ELR (cell line): Measurements from ENCODE around the gene IL37.
A peak's percentile ranks its signal among the peaks of the same experiment; 100 is the strongest.

Source experiments
- DNase-seq: peaks from one replicate; pipeline ENCODE4 v3.0.0-alpha.2; 2015; ENCODE audit warnings: low read depth

Gene IL37, protein sequence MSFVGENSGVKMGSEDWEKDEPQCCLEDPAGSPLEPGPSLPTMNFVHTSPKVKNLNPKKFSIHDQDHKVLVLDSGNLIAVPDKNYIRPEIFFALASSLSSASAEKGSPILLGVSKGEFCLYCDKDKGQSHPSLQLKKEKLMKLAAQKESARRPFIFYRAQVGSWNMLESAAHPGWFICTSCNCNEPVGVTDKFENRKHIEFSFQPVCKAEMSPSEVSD

DNA sequence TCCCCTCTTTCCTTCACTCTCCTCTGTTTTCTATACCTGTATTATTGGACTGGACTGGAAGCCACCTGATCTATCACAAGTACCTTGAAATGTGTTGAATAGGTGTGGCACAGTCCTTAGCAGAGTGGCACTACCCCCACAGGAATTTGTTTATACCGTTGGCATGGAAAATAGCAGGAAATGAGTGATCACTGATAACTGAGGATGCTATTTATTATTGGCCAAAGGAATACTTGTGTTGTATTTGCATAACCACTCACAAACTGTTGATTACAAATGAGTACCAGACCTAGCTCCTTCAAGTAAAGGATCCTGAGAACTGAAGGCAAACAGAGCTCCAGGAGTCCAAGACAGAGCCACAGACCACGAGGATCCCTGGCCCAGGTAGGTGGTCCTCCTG is at the start of gene IL37:
TSS of gene IL37 (plus strand) at position 301 of the 400 bp plus-strand sequence. CDS start 1,848 bp downstream, outside the sequence.
- no peak for DNase-seq

DNA sequence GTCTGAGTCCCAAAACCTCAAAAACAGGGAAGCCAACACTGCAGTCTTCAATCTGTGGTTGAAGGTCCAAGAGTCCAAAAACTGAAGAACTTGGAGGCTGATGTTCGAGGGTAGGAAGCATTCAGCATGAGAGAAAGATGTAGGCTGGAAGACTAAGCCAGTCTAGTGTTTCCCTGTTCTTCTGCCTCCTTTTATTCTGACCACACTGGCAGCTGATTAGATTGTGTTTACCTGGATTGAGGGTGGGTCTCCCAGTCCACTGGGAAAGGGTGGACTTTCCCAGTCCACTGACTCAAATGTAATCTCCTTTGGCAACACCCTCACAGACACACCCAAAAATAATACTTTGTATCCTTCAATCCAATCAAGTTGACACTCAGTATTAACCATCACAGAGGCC is 46.9 kb upstream of the IL37 start:
- no peak for DNase-seq

DNA sequence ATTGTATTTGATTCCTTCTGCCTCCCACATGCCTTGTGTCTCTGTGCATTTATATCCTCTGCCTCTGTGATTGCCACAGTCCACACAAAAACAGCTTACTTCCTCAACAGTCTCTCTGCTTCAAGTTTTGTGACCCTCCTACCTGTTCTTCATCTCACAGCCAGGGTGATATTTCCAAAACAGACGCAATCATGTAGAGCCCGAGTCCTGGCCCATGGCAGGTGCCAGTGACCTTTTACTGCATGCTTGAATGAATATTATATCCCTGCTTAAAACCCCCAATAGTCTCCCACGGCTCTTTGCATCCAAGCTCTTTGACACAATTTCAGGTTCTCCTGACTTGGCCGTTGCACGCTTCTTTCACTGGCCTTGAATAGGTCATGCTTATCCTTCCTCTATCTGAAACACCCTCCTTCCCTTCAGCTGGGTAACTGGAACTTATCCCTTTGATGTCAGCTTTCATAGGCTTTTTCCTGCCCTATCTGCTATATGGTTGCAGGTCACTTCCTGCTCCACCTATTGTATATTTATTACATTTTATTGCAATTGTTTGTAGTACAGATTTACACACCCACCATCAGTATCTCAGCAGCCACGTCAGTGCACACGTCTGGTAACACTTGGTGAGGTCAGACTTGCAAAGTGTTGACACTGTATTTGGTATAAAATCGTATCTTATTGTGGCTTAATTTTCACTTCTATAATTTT is 44.7 kb upstream of the IL37 start:
- DNase-seq = no peak

DNA sequence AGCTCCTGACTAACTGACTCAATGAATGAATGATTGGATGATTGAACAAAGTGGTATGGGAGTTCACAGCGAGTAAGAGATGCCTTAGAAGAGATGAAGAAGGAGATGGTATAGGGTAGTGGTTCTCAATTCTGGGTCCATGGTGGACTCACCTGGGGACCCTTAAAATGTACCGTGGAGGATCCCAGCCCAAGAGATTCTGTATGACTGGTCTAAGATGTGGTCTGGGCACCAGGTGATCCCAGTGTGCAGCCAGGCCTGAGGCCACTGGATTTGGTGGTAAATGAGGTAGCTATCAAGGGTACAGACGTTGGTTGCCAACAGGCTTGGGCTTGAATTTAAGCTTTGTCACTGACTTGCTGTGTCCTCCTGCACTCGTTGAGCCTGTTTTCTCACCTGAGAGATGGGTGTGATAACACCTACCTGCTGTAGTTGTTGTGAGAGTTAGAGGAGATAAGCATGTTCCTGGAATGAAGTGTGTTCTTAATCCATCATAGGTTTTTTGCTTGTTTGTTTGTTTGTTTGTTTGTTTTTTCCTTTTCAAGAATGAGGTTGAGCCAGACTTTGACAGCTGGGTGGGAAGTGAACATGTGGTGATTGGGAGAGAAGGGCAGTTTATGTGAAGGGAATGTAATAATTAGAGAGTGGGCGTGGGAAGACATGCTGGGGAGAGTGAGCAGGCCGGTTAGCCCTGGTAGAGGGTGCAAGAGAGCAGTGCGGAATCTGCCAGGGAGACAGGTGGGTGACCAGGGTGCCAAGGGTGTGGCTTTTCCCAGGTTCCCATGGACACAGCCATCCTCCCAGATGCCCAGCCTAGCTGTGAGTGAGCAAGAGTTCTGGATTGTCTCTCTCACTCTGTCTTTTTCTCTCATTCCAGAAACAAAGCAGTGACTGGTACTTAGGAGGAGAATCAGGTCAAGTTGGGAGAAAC is 43.0 kb upstream of the IL37 start:
- peak; percentile 40 for DNase-seq

DNA sequence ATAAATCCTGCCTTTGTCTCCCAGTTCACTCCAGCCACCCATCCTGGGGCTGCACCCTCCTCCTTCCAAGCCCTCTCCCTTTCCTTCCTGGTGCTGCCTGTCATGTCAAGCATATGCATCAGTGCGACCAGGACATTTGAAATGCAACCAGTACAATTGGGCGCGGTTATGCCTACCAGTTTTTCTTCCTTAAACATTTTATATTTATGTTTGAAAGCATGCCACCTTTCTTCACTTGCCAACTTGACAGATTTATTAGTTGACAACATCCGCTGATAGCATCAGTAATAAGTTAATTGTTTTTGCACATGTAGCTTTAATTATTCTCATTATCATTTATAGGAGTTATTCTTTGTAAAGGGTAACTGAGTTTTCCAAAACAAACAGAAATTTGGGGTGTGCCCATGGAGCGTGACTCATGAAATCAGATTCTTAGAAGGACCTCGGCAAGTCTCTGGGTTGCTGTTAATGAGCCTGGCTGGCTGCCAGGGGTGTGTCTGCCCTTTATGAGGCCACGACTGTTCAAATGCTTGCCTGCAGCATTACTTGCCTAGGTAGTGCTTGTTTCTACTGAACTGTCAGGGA is 41.6 kb upstream of the IL37 start:
- peak; percentile 78 for DNase-seq

DNA sequence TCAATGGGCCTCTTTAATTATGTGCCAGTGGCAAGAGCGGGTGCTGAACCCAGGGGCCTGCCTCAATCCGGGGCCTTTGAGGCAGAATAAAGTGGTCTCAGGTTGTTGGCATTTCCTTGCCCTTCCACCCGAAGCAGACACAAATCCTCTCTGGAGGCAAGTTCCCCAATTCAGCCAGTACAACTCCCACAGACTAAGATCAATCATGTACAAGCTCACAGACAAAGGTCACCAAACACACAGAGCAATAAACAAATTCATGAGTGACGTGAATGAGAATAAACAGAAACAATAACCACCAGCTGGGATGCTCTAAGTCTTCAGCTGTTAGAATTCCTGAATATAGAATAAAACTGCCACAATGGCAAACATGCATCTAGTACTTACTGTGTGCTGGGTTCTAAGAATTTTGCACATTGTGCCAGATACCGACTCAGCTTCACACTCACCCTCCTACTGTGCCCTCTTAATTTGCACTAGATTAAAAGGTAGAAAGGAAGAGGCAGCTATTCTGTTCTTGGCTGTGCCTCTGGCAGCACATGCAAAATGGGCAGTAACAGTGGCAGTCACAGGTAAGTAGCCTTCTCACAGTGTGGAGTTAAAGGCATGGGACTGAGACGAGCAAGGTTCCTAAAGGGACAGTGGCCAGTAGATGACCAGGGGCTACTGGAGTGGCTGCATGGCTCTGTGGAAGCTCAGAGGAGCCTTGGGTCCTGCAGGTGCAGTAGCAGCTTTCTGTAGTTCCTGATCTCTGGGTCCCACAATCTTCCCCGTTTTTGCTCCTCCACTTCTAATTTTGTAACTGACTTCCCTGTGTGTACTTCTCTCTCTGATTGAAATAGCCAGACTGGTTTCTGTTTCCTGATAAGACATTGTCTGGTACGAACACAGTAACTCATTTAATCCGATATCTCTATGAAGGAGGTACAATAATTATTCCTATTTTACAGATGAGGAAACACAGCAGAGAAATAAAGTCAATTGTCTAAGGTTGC is 39.8 kb upstream of the IL37 start:
- no peak for DNase-seq

DNA sequence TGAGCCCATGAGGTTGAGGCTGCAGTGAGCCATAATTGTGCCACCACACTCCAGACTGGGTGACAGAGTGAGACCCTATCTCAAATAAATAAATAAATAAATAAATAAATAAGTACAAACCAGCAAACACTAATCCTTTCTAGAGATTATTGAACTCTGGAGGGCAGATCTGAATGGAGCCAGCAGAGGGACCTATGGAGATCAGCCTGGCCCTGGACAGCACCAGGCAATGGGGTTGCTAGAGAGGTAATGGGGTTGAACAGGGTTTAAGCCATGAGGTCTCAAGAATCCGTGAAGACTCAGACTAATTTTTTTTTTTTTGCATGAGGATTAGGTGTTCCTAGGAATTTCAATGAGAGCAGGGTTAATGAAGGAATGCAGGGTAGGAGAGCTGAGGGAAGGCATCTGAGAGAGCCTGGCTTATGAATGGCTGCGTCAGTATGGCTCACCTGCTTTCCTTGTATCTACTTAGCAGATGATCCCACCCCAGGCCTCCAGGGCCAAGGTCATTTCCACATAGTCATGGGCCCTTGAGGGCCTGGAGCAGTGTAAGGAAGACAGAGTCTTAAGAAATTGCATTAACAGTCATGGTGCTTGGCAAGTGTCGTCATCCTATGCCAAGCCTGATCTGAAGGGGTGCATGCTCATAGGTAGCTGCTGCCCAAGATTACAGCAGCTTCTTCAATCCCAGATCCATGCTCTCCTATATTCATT is 34.6 kb upstream of the IL37 start:
- peak; percentile 23 for DNase-seq

DNA sequence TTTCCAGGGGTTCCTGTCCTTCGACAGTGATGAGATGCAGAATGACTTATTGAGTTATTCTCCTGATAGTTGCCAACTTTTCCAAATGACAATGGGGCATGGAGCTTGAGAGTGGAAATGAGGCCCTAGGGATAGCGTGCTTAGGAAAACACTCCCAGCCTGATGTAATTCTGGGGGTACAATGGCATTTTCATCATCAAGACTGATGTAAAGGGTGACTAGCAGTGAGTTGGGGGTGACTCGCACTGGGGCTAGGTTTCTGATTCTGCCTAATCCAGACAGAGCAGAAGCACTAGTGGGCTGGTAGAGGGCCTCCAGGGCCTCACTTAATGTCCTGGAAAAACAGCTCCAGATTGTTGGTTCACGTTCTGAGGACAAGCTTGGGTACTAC is 34.0 kb upstream of the IL37 start:
- DNase-seq = peak; percentile 73

DNA sequence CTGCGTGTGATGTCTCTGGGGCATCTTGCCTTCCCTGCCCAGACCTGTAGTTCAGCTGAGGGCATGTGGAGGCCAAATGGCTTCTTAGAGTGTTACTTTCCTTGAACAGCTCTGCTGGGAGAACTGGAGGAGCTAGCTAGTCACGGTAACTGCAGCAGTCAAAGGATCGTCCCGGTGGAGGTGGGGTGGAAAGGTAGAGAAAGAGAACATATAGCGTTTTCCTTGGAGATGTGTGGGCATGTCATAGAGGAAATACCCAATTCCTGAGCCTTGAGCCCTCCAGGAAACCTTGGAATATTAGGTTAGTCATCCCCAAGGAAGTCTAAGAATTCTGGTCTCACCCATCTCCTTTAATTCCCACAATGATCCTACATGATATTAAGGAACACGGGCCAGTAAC is 33.5 kb upstream of the IL37 start:
- peak; percentile 94 for DNase-seq

DNA sequence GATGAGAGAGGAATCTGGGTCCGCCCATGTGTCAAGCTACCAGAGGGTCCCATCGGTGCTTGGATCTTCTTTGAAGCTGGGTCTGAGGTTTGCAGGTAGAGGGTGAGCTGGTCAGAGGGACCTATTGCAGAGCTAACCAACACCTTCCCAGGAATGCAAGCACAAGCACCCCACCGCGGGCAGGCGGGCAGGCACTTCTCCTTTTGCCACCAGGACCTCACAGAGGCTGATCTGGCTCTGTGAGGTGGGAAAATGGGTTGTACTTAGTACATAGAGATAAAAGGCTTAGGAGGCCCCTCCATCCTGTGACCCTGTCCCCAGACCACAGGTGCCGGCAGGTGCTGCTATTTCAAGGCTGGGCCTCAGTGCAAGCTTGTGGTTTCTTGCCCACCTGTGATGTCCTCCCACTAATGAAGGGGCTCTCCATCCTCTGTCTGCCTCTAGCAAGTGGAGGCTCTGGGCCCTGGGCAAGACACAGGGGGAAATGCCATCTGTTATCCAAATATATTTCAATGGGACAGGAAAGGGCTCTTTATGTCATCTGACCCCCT is 31.4 kb upstream of the IL37 start:
- DNase-seq = no peak

DNA sequence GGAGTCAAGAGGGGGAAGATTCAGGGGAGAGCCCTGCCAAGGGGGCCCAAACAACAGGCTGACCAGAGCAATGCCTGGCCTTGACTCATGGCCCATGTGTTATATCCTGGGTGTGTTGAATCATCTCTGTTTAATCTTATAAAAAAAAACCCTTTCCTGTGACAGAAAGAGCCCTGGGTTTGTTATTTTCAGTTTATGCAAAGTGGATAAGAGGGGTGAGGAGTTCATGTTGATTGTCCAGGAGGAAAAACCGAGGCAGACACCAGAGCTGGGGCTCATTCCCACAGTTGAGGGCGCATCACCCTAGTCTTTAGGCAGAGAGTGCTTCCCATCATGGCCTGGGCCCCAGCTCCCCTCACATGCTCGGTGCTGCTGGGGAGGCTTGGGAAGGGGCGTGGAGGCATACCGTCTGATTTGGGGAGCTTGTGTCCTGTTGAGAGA is 30.9 kb upstream of the IL37 start:
- DNase-seq = peak; percentile 97

DNA sequence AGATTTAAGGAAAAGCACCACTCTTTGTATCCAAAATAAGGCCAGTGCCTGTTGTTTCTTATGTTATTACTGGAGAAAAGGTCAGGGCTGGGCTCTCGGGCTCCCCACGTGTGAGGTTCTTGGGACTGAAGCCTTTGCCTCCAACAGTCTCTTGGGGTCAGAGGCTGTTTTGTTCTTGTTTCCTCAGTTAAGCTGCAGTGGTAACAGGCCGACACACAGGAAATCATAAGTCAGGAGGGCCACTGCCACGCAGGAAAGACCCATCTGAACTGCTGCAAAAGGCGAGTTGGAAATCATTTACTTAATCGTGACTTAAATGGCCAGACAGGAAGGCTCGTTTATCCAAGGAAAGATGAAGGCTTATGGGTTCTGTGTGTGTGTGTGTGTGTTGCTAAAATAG is 30.3 kb upstream of the IL37 start:
- peak; percentile 46 for DNase-seq

DNA sequence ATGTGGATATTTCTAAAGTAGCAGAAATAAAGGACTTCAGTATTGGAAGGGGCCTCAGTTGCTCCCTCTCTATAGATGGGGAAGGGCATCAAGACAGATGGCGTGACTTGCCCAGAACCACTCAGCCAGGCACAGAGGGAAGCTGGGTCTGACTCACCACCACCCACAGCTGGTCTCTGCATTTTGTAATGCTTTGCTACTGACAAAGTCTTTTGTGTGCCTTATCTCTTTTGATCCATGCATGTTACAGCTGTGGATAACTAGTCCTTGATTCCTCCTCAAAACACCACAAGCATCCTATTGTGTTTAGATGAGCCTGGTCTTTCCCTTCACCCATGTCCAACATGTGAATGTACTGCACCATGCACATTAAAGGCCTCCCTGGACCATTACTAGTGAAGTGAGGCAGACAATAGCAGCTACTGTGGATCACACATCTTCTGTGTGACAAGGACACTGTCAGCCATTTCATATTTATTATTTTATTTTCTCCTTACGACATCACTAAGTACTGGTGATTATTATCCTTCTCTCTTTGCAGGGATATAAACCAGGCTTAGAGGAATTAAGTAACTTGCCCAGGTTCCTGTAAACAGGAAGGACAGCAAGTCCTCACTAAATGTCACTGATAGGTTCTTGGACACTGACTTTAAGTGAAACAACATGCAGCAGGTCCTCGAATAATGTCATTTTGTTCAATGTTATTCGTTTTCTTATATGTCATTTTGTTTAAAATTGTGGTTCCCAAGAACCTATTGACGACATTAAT is 29.6 kb upstream of the IL37 start:
- DNase-seq = peak; percentile 98

DNA sequence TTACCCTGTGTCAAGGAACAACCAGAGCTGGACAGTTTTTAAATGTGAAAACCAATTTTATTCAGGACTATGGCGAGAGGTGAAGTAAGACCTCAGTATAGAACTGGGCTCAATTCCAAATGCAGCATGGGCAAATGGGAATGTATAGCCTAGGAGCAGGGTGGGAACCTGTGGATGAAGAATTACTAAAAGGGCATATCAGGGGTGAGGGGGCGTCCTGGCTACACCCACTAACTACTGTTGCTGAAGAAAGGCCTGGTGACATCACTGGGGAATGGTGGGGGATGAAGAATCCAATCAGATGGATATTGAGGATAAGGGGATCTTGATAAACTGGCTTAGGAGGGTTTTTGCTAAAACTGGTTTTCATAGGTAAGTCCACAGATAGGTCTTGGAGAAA is 27.3 kb upstream of the IL37 start:
- no peak for DNase-seq

DNA sequence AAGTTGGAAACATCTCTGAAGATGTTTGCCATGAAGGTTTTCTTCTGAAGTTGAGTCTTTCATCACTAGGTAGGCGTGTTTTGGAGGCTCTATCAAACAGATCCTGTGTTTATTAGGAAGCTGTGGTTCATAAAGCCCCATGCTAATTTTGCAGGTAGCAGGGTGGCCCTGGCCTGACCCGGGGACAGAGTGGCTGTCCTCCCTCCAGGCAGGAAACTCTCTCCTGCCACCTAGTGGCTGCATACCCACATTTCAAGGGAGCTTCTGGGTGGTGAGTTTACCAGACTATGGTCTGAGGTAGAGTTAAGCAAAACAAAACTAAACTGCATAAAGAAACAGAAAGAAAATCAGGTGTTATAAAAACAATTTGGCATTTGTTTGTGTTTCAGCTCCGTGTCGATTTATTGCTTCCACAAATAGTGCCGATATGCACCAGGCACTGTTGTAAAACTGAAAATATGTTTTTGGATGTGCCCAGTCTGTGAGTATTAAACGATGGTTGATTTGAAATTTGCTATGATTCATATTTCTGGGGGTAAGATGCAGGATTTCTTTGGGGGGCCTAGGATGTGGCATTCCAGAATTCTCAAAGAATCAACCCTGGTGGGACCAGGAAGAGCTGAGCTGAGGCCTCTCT is 26.0 kb upstream of the IL37 start:
- peak; percentile 65 for DNase-seq

DNA sequence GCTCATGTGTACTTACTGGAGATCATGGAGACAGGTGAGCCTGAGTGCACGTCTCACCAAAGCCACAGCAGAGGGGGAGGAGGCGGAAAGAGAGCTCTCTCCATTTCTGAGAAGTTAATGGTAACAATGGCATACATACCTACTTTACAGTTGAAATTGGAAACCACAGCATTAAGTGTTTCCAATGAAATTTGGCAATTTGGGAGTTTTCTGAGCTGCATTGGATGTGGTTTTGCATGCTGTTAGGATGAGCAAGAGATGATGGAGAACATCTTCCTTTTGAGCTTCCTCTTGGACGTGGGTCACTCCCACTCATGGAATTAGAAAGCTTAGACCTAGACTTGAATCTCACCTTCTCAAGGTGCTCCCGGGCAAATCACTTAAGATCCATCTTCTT is 25.5 kb upstream of the IL37 start:
- DNase-seq = peak; percentile 54

DNA sequence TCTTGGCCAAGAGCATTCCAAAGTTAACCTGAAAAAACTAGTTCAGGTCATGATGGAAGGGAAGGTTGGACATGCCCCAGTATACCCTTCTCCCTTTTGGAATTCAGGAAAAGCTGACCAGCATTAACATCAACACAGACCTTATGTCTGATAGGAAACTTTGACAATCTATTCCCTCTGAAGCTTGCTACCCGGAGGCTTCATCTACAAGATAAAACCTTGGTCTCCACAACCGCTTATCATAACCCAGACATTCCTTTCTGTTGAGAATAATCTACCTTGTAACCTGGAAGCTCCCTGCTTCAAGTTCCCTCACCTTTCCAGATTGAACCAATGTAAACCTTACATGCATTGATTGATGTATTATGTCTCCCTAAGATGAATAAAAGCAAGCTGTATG is 24.7 kb upstream of the IL37 start:
- no peak for DNase-seq

DNA sequence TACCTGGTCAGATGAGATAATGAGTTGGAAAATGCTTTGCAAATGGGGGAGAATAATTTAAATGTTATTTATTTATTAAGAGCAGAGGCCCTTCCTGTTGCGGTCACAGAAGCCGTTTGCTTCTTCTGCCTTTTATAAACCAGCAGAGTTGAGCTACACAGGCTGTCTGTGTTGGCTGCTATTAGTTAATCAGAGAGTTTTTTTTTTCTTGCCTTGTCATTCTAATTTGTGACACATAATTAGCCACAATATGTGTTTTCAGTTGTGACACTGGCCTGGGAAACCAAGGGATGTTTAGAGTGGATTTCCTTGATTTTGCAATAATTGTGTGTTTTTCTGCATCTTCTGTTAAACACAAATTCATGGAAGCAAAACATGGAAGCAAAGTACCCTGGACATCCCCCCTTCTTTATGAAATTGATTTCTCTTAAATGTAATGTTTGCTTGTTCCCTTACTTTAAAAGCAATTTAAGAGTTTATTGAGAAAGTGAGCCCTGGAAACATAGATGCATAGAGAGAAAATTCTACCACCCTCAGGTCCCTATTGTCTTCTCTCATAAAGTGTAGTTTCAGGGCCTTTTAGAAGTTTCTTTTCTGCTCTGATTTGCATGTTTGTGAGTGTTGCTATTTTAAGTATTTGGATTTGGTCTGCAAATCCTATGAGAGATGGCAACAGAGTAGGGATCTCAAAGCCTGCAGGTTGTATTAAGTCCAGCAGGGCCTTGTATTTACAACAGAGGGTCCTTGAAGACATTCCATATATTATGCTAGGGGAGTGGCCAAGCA is 22.8 kb upstream of the IL37 start:
- peak; percentile 25 for DNase-seq
